IPS-20b (cell line): ENCODE results near the gene EFEMP1.

Source experiments
- H3K27ac ChIP-seq: one replicate; pipeline ENCODE4 v1.5.1; 2013; ENCODE audit warnings: low read length
- H3K27me3 ChIP-seq: 2 replicates; pipeline ENCODE4 v1.6.1; 2013; ENCODE audit warnings: mild to moderate bottlenecking, low read length, inconsistent platforms; ENCODE audit not compliant: insufficient read depth
- H3K36me3 ChIP-seq: 2 replicates; pipeline ENCODE4 v1.6.1; 2013; ENCODE audit warnings: low read depth, mild to moderate bottlenecking, inconsistent platforms, low read length, moderate library complexity; ENCODE audit not compliant: insufficient read depth
- H3K4me1 ChIP-seq: 2 replicates; pipeline ENCODE4 v1.6.1; 2013; ENCODE audit warnings: mild to moderate bottlenecking, control low read depth, inconsistent platforms, low read length, moderate library complexity; ENCODE audit not compliant: insufficient read depth
- H3K4me3 ChIP-seq: 2 replicates; pipeline ENCODE4 v1.5.1; 2013; ENCODE audit warnings: mild to moderate bottlenecking, low read length, inconsistent platforms
- H3K9ac ChIP-seq: 2 replicates; pipeline ENCODE4 v1.6.1; 2013; ENCODE audit warnings: low read depth, mild to moderate bottlenecking, inconsistent platforms, low read length, moderate library complexity
- H3K9me3 ChIP-seq: 2 replicates; pipeline ENCODE4 v1.6.1; 2013; ENCODE audit warnings: mild to moderate bottlenecking, low read depth, low read length, inconsistent platforms; ENCODE audit not compliant: insufficient read depth

The EFEMP1 gene

DNA sequence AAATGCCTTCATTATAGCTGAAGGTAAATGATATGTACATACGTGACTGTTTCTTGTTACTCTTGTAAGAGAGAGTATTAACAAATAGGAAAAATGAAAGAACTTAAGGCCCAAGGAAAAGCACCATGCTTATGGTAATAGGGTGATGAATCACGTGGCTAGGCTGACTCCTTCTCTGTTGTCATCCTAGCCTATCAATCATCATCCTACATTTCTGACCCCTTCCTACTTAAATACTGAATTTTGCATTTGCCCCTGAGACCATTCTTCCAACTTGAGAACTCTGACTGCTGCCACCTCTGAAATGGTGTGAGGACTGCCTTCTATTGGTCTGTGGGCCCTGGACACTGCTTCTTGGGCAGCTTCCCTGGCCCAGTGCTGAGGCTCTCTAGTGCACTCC is 28.9 kb downstream of the EFEMP1 start:
- Histone ChIP-seq H3K27ac (no peak overlapping the region), H3K9ac (no peak overlapping the region), H3K4me3 (no peak overlapping the region), H3K27me3 (no peaks in the 10 kb centered on the region), H3K9me3 (no peaks in the 10 kb centered on the region), H3K4me1 (no peaks in the 10 kb centered on the region), H3K36me3 (no peaks in the 10 kb centered on the region)

- H3K36me3 ChIP-seq, result no peaks in the 10 kb centered on the region
- H3K9ac ChIP-seq, result no peak overlapping the region
- no peaks in the 10 kb centered on the region for H3K27me3 ChIP-seq
- no peak overlapping the region for H3K4me3 ChIP-seq
- H3K4me1 ChIP-seq, result peaks cover 6% of the 10 kb centered on the region; the same call in 1 of the 2 replicates
- no peak overlapping the region for H3K27ac ChIP-seq
- H3K9me3 ChIP-seq, result no peaks in the 10 kb centered on the region
Observed at GRCh38 chr2:55891671-55892094, 31.9 kb downstream of the EFEMP1 start.

- Histone ChIP-seq H3K9ac (no peak overlapping the region), H3K27me3 (no peaks in the 10 kb centered on the region), H3K27ac (no peak overlapping the region), H3K9me3 (no peaks in the 10 kb centered on the region), H3K4me1 (peaks cover 6% of the 10 kb centered on the region; the same call in 1 of the 2 replicates), H3K36me3 (no peaks in the 10 kb centered on the region), H3K4me3 (no peak overlapping the region)
Observed at GRCh38 chr2:55888936-55889335, 34.6 kb downstream of the EFEMP1 start.

- H3K27ac ChIP-seq, result no peak overlapping the region
- no peaks in the 10 kb centered on the region for H3K9me3 ChIP-seq
- H3K4me3 ChIP-seq, result no peak overlapping the region
- no peak overlapping the region for H3K9ac ChIP-seq
- no peaks in the 10 kb centered on the region for H3K27me3 ChIP-seq
- H3K4me1 ChIP-seq, result peaks cover 6% of the 10 kb centered on the region; the same call in 1 of the 2 replicates
- H3K36me3 ChIP-seq, result no peaks in the 10 kb centered on the region
Observed at GRCh38 chr2:55887901-55888624, 35.5 kb downstream of the EFEMP1 start.

GRCh38 chr2:55887351-55887750 is 36.2 kb downstream of the EFEMP1 start:
- Histone ChIP-seq H3K4me1 (peaks cover 6% of the 10 kb centered on the region; the same call in 1 of the 2 replicates), H3K4me3 (no peak overlapping the region), H3K9me3 (no peaks in the 10 kb centered on the region), H3K27me3 (no peaks in the 10 kb centered on the region), H3K27ac (no peak overlapping the region), H3K36me3 (no peaks in the 10 kb centered on the region), H3K9ac (no peak overlapping the region)

GRCh38 chr2:55885944-55886281 is 37.7 kb downstream of the EFEMP1 start:
- Histone ChIP-seq H3K27ac (no peak overlapping the region), H3K4me3 (no peak overlapping the region), H3K9me3 (no peaks in the 10 kb centered on the region), H3K4me1 (peaks cover 6% of the 10 kb centered on the region; the same call in 1 of the 2 replicates), H3K9ac (no peak overlapping the region), H3K27me3 (no peaks in the 10 kb centered on the region), H3K36me3 (no peaks in the 10 kb centered on the region)

DNA sequence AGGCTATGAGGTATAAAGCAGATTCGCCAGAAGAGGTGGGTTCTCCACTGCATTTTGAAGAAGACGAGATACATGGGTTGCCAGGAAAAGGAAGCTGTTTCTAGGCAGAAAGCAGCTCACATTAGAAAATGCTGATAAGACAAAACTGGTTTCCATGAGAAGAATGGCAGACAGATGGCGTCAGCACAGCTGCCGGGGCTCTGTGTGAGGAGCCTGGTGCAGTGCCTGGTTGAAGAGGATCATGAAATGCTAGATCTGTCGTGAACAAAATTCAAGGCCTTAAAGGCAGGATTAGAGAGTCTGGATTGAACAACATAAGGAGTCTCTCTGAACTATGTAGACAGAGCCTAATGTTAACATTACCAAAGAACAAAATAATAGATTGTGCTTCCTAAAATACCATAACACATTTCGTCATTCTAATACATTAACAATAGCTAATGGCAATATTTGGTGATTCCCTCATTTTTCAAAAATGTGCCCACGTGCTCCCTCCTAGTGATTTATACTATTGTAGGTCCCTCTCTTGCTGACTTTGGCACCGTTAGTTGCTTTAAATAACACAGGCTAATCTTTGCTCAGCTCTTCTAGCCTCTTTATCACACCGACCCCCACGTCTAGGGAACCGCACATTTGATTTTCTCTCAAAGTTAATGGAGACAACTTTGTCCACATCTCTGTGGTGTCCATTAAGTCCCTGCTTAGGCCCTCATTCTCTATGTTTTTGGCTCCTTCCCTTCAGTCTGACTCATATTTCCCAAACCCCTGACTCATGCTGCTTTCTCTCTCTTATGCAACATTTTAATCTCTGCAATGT is 38.2 kb downstream of the EFEMP1 start:
- H3K27ac ChIP-seq, result no peak overlapping the region

DNA sequence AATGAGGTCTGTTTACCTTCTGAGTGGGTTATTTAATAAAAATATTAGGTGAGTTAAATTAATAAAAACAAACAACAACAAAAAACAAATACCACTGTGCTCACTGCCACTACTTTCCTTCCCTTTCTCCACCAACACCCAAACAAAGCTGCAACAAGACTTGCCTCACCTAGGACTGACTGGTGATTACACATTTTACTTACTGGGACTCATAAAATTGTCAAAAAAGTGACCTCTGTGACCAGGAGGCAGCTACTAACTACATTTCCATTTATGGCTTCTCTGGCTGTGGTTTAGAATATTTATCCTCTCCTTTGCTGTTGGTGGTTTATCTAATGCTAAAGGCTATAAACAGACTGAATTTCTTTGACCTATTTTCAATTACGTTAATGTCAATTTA is 39.8 kb downstream of the EFEMP1 start:
- no peaks in the 10 kb centered on the region for H3K9me3 ChIP-seq
- no peaks in the 10 kb centered on the region for H3K27me3 ChIP-seq
- H3K36me3 ChIP-seq, result no peaks in the 10 kb centered on the region
- peaks cover 6% of the 10 kb centered on the region; the same call in 1 of the 2 replicates for H3K4me1 ChIP-seq
- no peak overlapping the region for H3K4me3 ChIP-seq
- no peak overlapping the region for H3K27ac ChIP-seq
- no peak overlapping the region for H3K9ac ChIP-seq

More for the DNA sequence above, 38.2 kb downstream of the EFEMP1 start:
- H3K4me3 ChIP-seq, result no peak overlapping the region
- H3K9ac ChIP-seq, result no peak overlapping the region
- no peaks in the 10 kb centered on the region for H3K27me3 ChIP-seq
- no peaks in the 10 kb centered on the region for H3K9me3 ChIP-seq
- H3K4me1 ChIP-seq, result peaks cover 6% of the 10 kb centered on the region; the same call in 1 of the 2 replicates
- no peaks in the 10 kb centered on the region for H3K36me3 ChIP-seq

DNA sequence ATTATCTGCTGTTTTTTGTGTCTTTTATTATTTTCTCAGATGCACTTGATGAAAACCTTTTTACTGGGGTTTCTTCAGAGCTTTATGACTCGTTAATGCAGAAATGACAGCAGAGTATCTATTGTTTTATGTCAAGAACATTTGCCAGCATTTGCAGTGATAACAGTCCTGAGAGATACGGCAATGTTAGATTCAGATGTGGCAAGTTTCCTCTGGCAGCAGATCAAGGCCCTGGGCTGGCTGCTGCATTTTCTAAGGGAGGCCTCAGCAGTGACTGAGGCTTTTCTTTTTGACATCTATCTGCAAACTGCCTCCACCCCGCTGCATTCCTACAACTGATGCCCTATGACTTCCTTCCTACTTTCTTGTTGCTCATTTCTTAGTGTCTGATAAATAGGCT is 40.2 kb downstream of the EFEMP1 start:
- no peaks in the 10 kb centered on the region for H3K36me3 ChIP-seq
- peaks cover 6% of the 10 kb centered on the region; the same call in 1 of the 2 replicates for H3K4me1 ChIP-seq
- no peak overlapping the region for H3K27ac ChIP-seq
- no peak overlapping the region for H3K4me3 ChIP-seq
- H3K9ac ChIP-seq, result no peak overlapping the region
- no peaks in the 10 kb centered on the region for H3K9me3 ChIP-seq
- H3K27me3 ChIP-seq, result no peaks in the 10 kb centered on the region

- Histone ChIP-seq H3K27me3 (no peaks in the 10 kb centered on the region), H3K4me1 (peaks cover 4% of the 10 kb centered on the region; the same call in 1 of the 2 replicates), H3K9ac (no peak overlapping the region), H3K4me3 (no peak overlapping the region), H3K27ac (no peak overlapping the region), H3K36me3 (no peaks in the 10 kb centered on the region), H3K9me3 (no peaks in the 10 kb centered on the region)
Observed at GRCh38 chr2:55882954-55883353, 40.6 kb downstream of the EFEMP1 start.

- H3K27me3 ChIP-seq, result no peaks in the 10 kb centered on the region
- no peak overlapping the region for H3K4me3 ChIP-seq
- no peaks in the 10 kb centered on the region for H3K9me3 ChIP-seq
- no peaks in the 10 kb centered on the region for H3K36me3 ChIP-seq
- no peak overlapping the region for H3K27ac ChIP-seq
- no peaks in the 10 kb centered on the region; the same call in 1 of the 2 replicates for H3K4me1 ChIP-seq
- H3K9ac ChIP-seq, result no peak overlapping the region
Observed at GRCh38 chr2:55880416-55881143, 43.0 kb downstream of the EFEMP1 start.
